Liver (tissue), 9 donors: ENCODE data around the gene CYFIP1. TPM values are rescaled to one million over a fixed set of nuclear protein-coding genes. Genes with fewer than 3 reads are reported as not detected.

Experiments used
- DNase-seq: peaks from one replicate; pipeline ENCODE4 v3.0.0-alpha.2; 2017; ENCODE audit warnings: low spot score
- H3K27ac ChIP-seq, 2 donors: one replicate each; pipeline ENCODE4 v1.7.0; 2013; ENCODE audit warnings: inconsistent platforms in 2 of 2, low read length in 2 of 2, control low read depth in 1 of 2, low read depth in 1 of 2, mild to moderate bottlenecking in 1 of 2
- H3K27me3 ChIP-seq, 4 donors: one replicate each; pipeline versions ENCODE4 v1.6.1 to v1.7.0; 2013; ENCODE audit warnings: low read length in 3 of 4, inconsistent platforms in 1 of 4, mild to moderate bottlenecking in 1 of 4, moderate library complexity in 1 of 4; ENCODE audit not compliant: control insufficient read depth in 4 of 4, insufficient read depth in 4 of 4
- H3K36me3 ChIP-seq, 4 donors: one replicate each; pipeline versions ENCODE4 v1.6.1 to v1.7.0; 2013; ENCODE audit warnings: low read length in 3 of 4, mild to moderate bottlenecking in 3 of 4, low read depth in 1 of 4, moderate library complexity in 1 of 4; ENCODE audit not compliant: control insufficient read depth in 4 of 4, insufficient read depth in 3 of 4
- H3K4me1 ChIP-seq, 4 donors: one replicate each; pipeline versions ENCODE4 v1.6.1 to v1.7.0; 2013; ENCODE audit warnings: low read length in 3 of 4, mild to moderate bottlenecking in 3 of 4, moderate library complexity in 1 of 4; ENCODE audit not compliant: control insufficient read depth in 4 of 4, insufficient read depth in 4 of 4
- H3K4me3 ChIP-seq, 3 donors: one replicate each; pipeline versions ENCODE4 v1.6.1 to v1.7.0; 2013; ENCODE audit warnings: low read length in 3 of 3, control low read depth in 1 of 3, low read depth in 1 of 3, mild to moderate bottlenecking in 1 of 3
- H3K9ac ChIP-seq, 2 donors: one replicate each; pipeline ENCODE4 v1.7.0; 2013; ENCODE audit warnings: low read length in 2 of 2, mild to moderate bottlenecking in 2 of 2, moderate library complexity in 2 of 2, control low read depth in 1 of 2, low read depth in 1 of 2
- H3K9me3 ChIP-seq, 4 donors: one replicate each; pipeline versions ENCODE4 v1.6.1 to v1.7.0; 2013; ENCODE audit warnings: low read length in 3 of 4; ENCODE audit not compliant: control insufficient read depth in 4 of 4
- ATF3 ChIP-seq: IDR thresholded peaks from 2 replicates; pipeline ENCODE4 v1.6.1; 2016; ENCODE audit warnings: antibody characterized with exemption
- CTCF ChIP-seq: fragments of 150-350 bp; IDR thresholded peaks from 2 replicates; pipeline ENCODE4 v1.5.1; 2017; ENCODE audit warnings: improper control_type of control experiment, low read depth, low read length; ENCODE audit not compliant: missing input control
- EGR1 ChIP-seq, 2 donors: IDR thresholded peaks; 2 replicates each; pipeline ENCODE4 v1.6.1; 2016 to 2018; ENCODE audit warnings: antibody characterized with exemption in 2 of 2, low read depth in 2 of 2
- FOXA1 ChIP-seq: IDR thresholded peaks from 2 replicates; pipeline ENCODE4 v1.6.1; 2016; ENCODE audit warnings: antibody characterized with exemption
- FOXA2 ChIP-seq: IDR thresholded peaks from 2 replicates; pipeline ENCODE4 v1.6.1; 2016; ENCODE audit warnings: antibody characterized with exemption
- HNF4A ChIP-seq, 2 donors: conservative IDR thresholded peaks; 2 replicates each; pipeline ENCODE4 v1.6.1; 2016; ENCODE audit warnings: antibody characterized with exemption in 2 of 2, mild to moderate bottlenecking in 2 of 2
- HNF4G ChIP-seq: IDR thresholded peaks from 2 replicates; pipeline ENCODE4 v1.6.1; 2016; ENCODE audit warnings: antibody characterized with exemption
- JUND ChIP-seq, 2 donors: IDR thresholded peaks; 2 replicates each; pipeline ENCODE4 v1.6.1; 2016; ENCODE audit warnings: antibody characterized with exemption in 2 of 2
- MAX ChIP-seq: IDR thresholded peaks from 2 replicates; pipeline ENCODE4 v1.6.1; 2016; ENCODE audit warnings: antibody characterized with exemption
- NR2F2 ChIP-seq: IDR thresholded peaks from 2 replicates; pipeline ENCODE4 v1.6.1; 2016; ENCODE audit warnings: antibody characterized with exemption
- REST ChIP-seq: IDR thresholded peaks from 2 replicates; pipeline ENCODE4 v1.6.1; 2016; ENCODE audit warnings: antibody characterized with exemption, mild to moderate bottlenecking
- RXRA ChIP-seq, 2 donors: IDR thresholded peaks; 2 replicates each; pipeline ENCODE4 v1.6.1; 2017 to 2018; ENCODE audit warnings: antibody characterized with exemption in 2 of 2, mild to moderate bottlenecking in 1 of 2
- SP1 ChIP-seq: IDR thresholded peaks from 2 replicates; pipeline ENCODE4 v1.6.1; 2018; ENCODE audit warnings: antibody characterized with exemption, mild to moderate bottlenecking
- YY1 ChIP-seq: IDR thresholded peaks from 2 replicates; pipeline ENCODE4 v1.6.1; 2016; ENCODE audit warnings: antibody characterized with exemption, mild to moderate bottlenecking
- ZBTB33 ChIP-seq: IDR thresholded peaks from 2 replicates; pipeline ENCODE4 v1.6.1; 2016; ENCODE audit warnings: antibody characterized with exemption
- WGBS: extraction: QIAGEN DNeasy Blood & Tissue Kit; methylation state at CpG from one replicate; pipeline ENCODE4 v1.1.7; 2013; 5-methylcytosine and 5-hydroxymethylcytosine counted together
- polyA plus RNA-seq, 2 donors: library from polyadenylated mRNA; stranded (reverse) in 1 of 2; unstranded in 1 of 2; fragments of 200-250 nt in 1 of 2; fragments of >200 nt in 1 of 2; fragmentation: Nextera tagmentation in 1 of 2; extraction: Ambion mirVana in 1 of 2; gene quantifications; one replicate each; pipeline versions ENCODE4 v1.2.1 to v1.2.3, GENCODE V29; 2013 to 2015
- total RNA-seq, 2 donors: library from RNA; depleted of rRNA; stranded (reverse); fragments of >200 nt; gene quantifications; one replicate each; pipeline ENCODE4 v1.2.3, GENCODE V29; 2014
- donor health status: healthy.
- donor health status: healthy.
- donor health status: healthy.
- donor health status: healthy.
- donor health status: healthy.

Gene CYFIP1
- total and polyA plus RNA-seq, 4 donors: 13.5 to 48.3 (median 38.3) TPM

- Histone ChIP-seq H3K9me3 (no peaks in the 10 kb centered on the region), H3K27ac (no peak overlapping the region), H3K27me3 (no peaks in the 10 kb centered on the region), H3K36me3 (peaks cover 18 to 81% (median 37%) of the 10 kb centered on the region in 4 donors), H3K4me3 (no peak overlapping the region), H3K9ac (no peak overlapping the region), H3K4me1 (no peaks in the 10 kb centered on the region)
- TF ChIP-seq FOXA2 (no peak), JUND (IDR thresholded peaks at IDR 0.05) (no peak), CTCF (no peak), HNF4A (conservative IDR thresholded peaks at IDR 0.05) (peak; percentile 73 to 75), FOXA1 (no peak), SP1 (peak; percentile 13)
- WGBS: 82% methylated on average over 13 of the region's 13 CpGs
- DNase-seq: no peak
Measured at GRCh38 chr15:22913646-22914380, 66.4 kb downstream of the CYFIP1 start.

GRCh38 chr15:22912256-22912655 is 67.9 kb downstream of the CYFIP1 start:
- Histone ChIP-seq H3K27ac (no peak overlapping the region), H3K4me1 (no peaks in the 10 kb centered on the region), H3K4me3 (no peak overlapping the region), H3K27me3 (no peaks in the 10 kb centered on the region), H3K9ac (no peak overlapping the region), H3K36me3 (peaks cover 22 to 77% (median 37%) of the 10 kb centered on the region in 4 donors), H3K9me3 (no peaks in the 10 kb centered on the region)
- 90% methylated on average over 12 of the region's 12 CpGs for WGBS
- no peak for TF ChIP-seq MAX
- no peak for TF ChIP-seq ZBTB33
- TF ChIP-seq HNF4G: no peak
- no peak for TF ChIP-seq YY1
- no peak for TF ChIP-seq REST
- no peak for TF ChIP-seq JUND (IDR thresholded peaks at IDR 0.05)
- no peak for TF ChIP-seq RXRA (IDR thresholded peaks at IDR 0.05)
- no peak for TF ChIP-seq NR2F2
- no peak for TF ChIP-seq FOXA2
- no peak for TF ChIP-seq CTCF
- no peak for TF ChIP-seq FOXA1
- TF ChIP-seq ATF3: no peak
- no peak for TF ChIP-seq HNF4A (conservative IDR thresholded peaks at IDR 0.05)
- TF ChIP-seq EGR1 (IDR thresholded peaks at IDR 0.05; ENCODE audit: low read depth in 2 of 2): no peak
- no peak for DNase-seq
